GM21723 (cell line): ENCODE measurements around the gene RAP1A.
"Not testable (repeated sequence)": the region's sequence is repeated elsewhere in the genome, so short reads cannot be mapped to it uniquely, and the experiment has no call there.

ENCODE experiments used
- ATAC-seq: cut with Tn5 transposase; IDR thresholded peaks from one replicate; pipeline ENCODE4 v1.9.1; 2021; ENCODE audit warnings: mild to moderate bottlenecking, moderate library complexity; ENCODE audit not compliant: unreplicated experiment

The RAP1A gene

GRCh38 chr1:111597426-111597825, 22.2 kb upstream of the RAP1A start:
- no peak for ATAC-seq

GRCh38 chr1:111598544-111598943, 21.0 kb upstream of the RAP1A start:
- ATAC-seq: no peak

- ATAC-seq: peak; percentile 4
Observed at GRCh38 chr1:111599781-111600693, 19.6 kb upstream of the RAP1A start.

- ATAC-seq: peak; percentile 69
Observed at GRCh38 chr1:111600886-111601386, 18.7 kb upstream of the RAP1A start.

- ATAC-seq: no peak
Observed at GRCh38 chr1:111602302-111602701, 17.3 kb upstream of the RAP1A start.

GRCh38 chr1:111602974-111603373, 16.6 kb upstream of the RAP1A start:
- ATAC-seq: no peak

GRCh38 chr1:111603979-111604378, 15.6 kb upstream of the RAP1A start:
- ATAC-seq: no peak

- no peak for ATAC-seq
Observed at GRCh38 chr1:111604931-111605330, 14.7 kb upstream of the RAP1A start.

GRCh38 chr1:111605576-111605975, 14.0 kb upstream of the RAP1A start:
- no peak for ATAC-seq

GRCh38 chr1:111606457-111607215, 13.0 kb upstream of the RAP1A start:
- not testable (repeated sequence) for ATAC-seq

- ATAC-seq: not testable (repeated sequence)
Observed at GRCh38 chr1:111608528-111608927, 11.1 kb upstream of the RAP1A start.

GRCh38 chr1:111611986-111612385, 7.6 kb upstream of the RAP1A start:
- no peak for ATAC-seq

GRCh38 chr1:111615870-111616715, 3.5 kb upstream of the RAP1A start:
- peak; percentile 52 for ATAC-seq

GRCh38 chr1:111618081-111618480, 1.5 kb upstream of the RAP1A start:
- no peak for ATAC-seq

- peak; percentile 1 for ATAC-seq
Observed at GRCh38 chr1:111618961-111619634, 491 bp upstream of the RAP1A start.

- ATAC-seq: peak; percentile 12
Observed at GRCh38 chr1:111620441-111620971, 917 bp downstream of the RAP1A start.

- no peak for ATAC-seq
Observed at GRCh38 chr1:111621050-111621449, 1.5 kb downstream of the RAP1A start.

GRCh38 chr1:111622166-111622565, 2.6 kb downstream of the RAP1A start:
- ATAC-seq: no peak

- ATAC-seq: no peak
Observed at GRCh38 chr1:111624382-111624781, 4.8 kb downstream of the RAP1A start.

- no peak for ATAC-seq
Observed at GRCh38 chr1:111625276-111625675, 5.7 kb downstream of the RAP1A start.
